Activated T-helper 17 cell treated with anti-CD3 and anti-CD28 coated beads, Interleukin-2, amount 50 U/mL, for 72 hours (primary cell): ENCODE results near the gene DENR. TPM values are rescaled to one million over a fixed set of nuclear protein-coding genes. Genes with fewer than 3 reads are reported as not detected.
"Not testable (repeated sequence)": the region's sequence is repeated elsewhere in the genome, so short reads cannot be mapped to it uniquely, and the experiment has no call there.

Source experiments
- ATAC-seq: fragments of 150-1000 bp; cut with Tn5 transposase; replicated peaks from 2 replicates; pipeline ENCODE4 v1.10.0; 2021; ENCODE audit warnings: mild to moderate bottlenecking, moderate library complexity
- H3K27ac Mint-ChIP-seq: one replicate; pipeline ENCODE4 v1.8.0; 2022; ENCODE audit warnings: mixed read lengths
- H3K27me3 Mint-ChIP-seq: one replicate; pipeline ENCODE4 v1.8.0; 2022; ENCODE audit warnings: mixed read lengths
- H3K36me3 Mint-ChIP-seq: one replicate; pipeline ENCODE4 v1.8.0; 2022; ENCODE audit warnings: low read depth, mild to moderate bottlenecking, mixed read lengths
- H3K4me1 Mint-ChIP-seq: one replicate; pipeline ENCODE4 v1.8.0; 2022; ENCODE audit warnings: mixed read lengths
- H3K4me3 Mint-ChIP-seq: one replicate; pipeline ENCODE4 v1.8.0; 2022; ENCODE audit warnings: mild to moderate bottlenecking, mixed read lengths
- H3K9me3 Mint-ChIP-seq: one replicate; pipeline ENCODE4 v1.8.0; 2022; ENCODE audit warnings: mixed read lengths
- total RNA-seq, 2 donors: library from RNA; stranded (reverse); gene quantifications; one replicate each; pipeline ENCODE4 v1.2.3, GENCODE V29; 2022

DENR gene
- 10 to 100 TPM; 65.3 to 78.9 TPM for total RNA-seq

DNA sequence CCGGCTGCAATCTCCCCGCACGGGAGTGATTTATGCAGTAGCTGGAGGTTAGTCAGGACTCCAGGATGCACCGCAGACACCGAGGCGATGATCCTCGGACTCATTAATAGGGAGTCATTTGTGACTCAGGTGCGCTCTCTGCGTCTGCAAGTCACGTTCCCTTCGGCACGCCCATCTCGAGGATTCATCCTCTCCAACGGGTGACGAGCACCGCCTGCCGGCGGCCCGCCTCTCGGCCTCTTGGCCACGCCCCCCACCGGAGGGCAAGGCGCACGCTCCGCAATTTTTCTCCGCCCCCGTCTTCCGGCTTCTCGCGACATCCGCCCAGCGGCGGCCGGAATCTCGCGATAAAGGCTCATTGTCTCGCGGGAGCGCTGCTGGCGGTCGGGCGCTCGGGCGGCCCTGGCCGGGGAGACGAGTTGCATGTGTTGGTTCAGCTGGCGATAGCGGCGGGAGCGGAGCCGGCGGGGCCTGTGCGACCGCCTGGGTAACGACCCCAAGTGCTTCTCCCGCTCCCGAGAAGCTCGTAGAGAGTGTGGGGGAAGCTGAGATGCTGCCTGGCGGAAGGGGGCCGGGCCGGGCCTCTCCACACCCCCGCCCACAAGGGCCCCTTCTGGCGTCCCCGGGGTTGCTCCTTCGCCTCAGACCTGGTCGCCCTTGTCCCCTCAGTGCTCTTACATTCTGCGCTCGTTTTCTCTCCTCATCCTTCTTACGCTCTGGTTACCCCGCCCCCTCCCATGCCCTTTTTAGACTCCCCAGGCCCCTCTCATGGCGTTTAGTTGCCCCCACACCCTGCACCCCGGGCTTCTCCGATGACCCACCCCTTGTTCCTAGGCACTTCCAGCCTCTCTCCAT is at the start of gene DENR:
TSS of gene DENR (plus strand) at position 361 of the 855 bp plus-strand sequence. CDS start 878 bp downstream, outside the sequence.
- peak; percentile 97 for ATAC-seq
- Mint-ChIP-seq H3K27me3 (no peaks in the 10 kb centered on the region), H3K36me3 (peaks cover 55% of the 10 kb centered on the region), H3K9me3 (no peaks in the 10 kb centered on the region), H3K27ac (peak within 1 kb of the TSS; percentile 98), H3K4me3 (peak within 1 kb of the TSS; percentile 92), H3K4me1 (peaks cover 33% of the 10 kb centered on the region)

GRCh38 chr12:122702890-122703611 is 49.6 kb upstream of the DENR start, which contains the start of gene HCAR2:
TSS of gene HCAR2 (minus strand) at chr12:122703357. CDS start at chr12:122703283, 74 bp downstream.
- H3K27ac Mint-ChIP-seq, H3K4me1 Mint-ChIP-seq, H3K4me3 Mint-ChIP-seq, ATAC-seq, H3K36me3 Mint-ChIP-seq, H3K9me3 Mint-ChIP-seq, H3K27me3 Mint-ChIP-seq: not testable (repeated sequence)

GRCh38 chr12:122703841-122704240 is 48.8 kb upstream of the DENR start:
- not testable (repeated sequence) for H3K27me3 Mint-ChIP-seq, H3K4me1 Mint-ChIP-seq, ATAC-seq, H3K36me3 Mint-ChIP-seq, H3K27ac Mint-ChIP-seq, H3K9me3 Mint-ChIP-seq, H3K4me3 Mint-ChIP-seq

GRCh38 chr12:122709287-122709686 is 43.3 kb upstream of the DENR start:
- ATAC-seq, H3K27ac Mint-ChIP-seq, H3K27me3 Mint-ChIP-seq, H3K4me3 Mint-ChIP-seq, H3K9me3 Mint-ChIP-seq, H3K36me3 Mint-ChIP-seq, H3K4me1 Mint-ChIP-seq: not testable (repeated sequence)

GRCh38 chr12:122710341-122710740 is 42.3 kb upstream of the DENR start:
- H3K9me3 Mint-ChIP-seq, H3K4me1 Mint-ChIP-seq, H3K27me3 Mint-ChIP-seq, H3K4me3 Mint-ChIP-seq, ATAC-seq, H3K27ac Mint-ChIP-seq, H3K36me3 Mint-ChIP-seq: not testable (repeated sequence)

- not testable (repeated sequence) for H3K9me3 Mint-ChIP-seq, H3K27ac Mint-ChIP-seq, H3K36me3 Mint-ChIP-seq, ATAC-seq, H3K4me3 Mint-ChIP-seq, H3K27me3 Mint-ChIP-seq, H3K4me1 Mint-ChIP-seq
These were observed 41.4 kb upstream of the DENR start for GRCh38 chr12:122711266-122711665.

DNA sequence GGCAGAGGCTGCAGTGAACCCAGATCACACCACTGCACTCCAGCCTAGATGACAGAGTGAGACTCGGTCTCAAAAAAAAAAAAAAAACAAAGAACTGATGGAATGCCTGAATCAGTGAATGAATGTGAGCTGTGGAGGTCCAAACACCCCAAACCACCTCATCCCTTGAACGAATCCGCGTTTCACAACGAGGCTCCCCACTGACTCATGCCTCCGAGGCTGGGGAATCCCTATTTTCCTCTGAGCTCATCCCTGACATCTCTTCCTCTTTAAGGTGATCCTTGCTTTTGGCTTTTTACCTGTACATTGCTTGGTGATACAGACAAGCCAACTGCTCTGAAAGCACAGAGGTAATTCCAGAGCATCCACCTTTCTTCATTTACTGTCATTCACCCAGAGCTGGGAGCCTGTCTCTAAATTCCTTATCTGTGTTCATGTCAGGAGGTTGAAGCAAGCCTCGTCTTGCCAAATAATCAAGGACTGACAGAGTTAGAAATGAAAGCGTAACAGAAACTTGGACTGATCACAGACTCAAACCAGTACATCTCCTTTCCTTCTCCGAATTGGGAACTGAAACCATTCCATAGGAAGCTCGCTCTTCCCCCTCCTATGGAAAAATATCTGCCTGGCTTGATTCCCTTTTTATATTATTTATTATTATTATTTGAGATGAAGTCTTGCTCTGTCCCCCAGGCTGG is 39.0 kb upstream of the DENR start:
- not testable (repeated sequence) for ATAC-seq, H3K27ac Mint-ChIP-seq

DNA sequence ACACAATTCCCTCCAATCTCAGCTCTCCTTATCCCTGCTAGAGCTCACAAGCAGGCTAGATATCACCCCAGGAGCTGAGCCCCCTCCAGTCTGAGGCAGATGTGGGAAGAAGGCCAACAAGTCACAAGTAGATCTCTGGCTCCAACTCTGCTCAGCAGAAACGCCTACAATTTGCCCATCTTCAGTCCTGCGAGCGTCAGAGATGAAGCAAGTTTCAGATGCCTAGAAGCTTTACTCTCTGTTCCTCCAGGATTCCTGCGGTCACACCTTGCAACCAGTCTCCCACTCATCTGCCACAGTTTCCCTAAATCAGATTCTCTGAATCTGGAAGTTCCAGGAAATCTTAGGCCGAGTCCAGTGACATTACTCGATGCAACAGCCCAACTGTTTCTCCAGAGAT is 37.4 kb upstream of the DENR start:
- not testable (repeated sequence) for H3K4me3 Mint-ChIP-seq, ATAC-seq, H3K4me1 Mint-ChIP-seq, H3K36me3 Mint-ChIP-seq, H3K27me3 Mint-ChIP-seq, H3K27ac Mint-ChIP-seq, H3K9me3 Mint-ChIP-seq

More for the DNA sequence above, 39.0 kb upstream of the DENR start:
- not testable (repeated sequence) for H3K36me3 Mint-ChIP-seq, H3K9me3 Mint-ChIP-seq, H3K4me1 Mint-ChIP-seq, H3K4me3 Mint-ChIP-seq, H3K27me3 Mint-ChIP-seq

DNA sequence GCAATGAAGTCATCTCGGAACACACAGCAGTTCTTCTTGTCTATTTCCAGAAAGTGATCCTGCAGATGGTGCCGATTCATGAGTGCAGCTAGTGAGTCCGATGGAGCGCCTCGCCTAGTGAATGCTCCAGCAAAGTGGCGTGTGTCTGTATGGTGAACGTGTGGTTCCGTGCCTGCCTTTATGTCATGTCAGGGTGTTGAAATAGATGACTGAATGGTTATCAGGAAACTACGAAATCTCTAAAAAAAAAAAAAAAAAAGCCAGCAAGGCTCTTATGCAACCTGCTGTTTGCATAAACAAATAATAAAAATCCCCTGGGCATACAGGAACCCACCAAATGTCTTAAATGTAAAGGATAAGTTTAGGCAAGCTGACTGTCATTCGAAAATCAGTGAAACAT is 36.0 kb upstream of the DENR start, which contains the start of gene HCAR3:
TSS of gene HCAR3 (minus strand) at position 154 of the 400 bp plus-strand sequence. CDS start at position 80, 74 bp downstream.
- H3K27me3 Mint-ChIP-seq, H3K4me3 Mint-ChIP-seq, ATAC-seq, H3K27ac Mint-ChIP-seq, H3K36me3 Mint-ChIP-seq, H3K9me3 Mint-ChIP-seq: not testable (repeated sequence)
- peaks cover 12% of the 10 kb centered on the region for H3K4me1 Mint-ChIP-seq

GRCh38 chr12:122721057-122721545 is 31.5 kb upstream of the DENR start:
- Mint-ChIP-seq H3K9me3 (no peaks in the 10 kb centered on the region), H3K27me3 (peaks cover 3% of the 10 kb centered on the region), H3K36me3 (peaks cover 5% of the 10 kb centered on the region), H3K4me1 (peaks cover 26% of the 10 kb centered on the region), H3K27ac (peak overlapping the region; percentile 85), H3K4me3 (peak overlapping the region; percentile 60)
- peak; percentile 68 for ATAC-seq

DNA sequence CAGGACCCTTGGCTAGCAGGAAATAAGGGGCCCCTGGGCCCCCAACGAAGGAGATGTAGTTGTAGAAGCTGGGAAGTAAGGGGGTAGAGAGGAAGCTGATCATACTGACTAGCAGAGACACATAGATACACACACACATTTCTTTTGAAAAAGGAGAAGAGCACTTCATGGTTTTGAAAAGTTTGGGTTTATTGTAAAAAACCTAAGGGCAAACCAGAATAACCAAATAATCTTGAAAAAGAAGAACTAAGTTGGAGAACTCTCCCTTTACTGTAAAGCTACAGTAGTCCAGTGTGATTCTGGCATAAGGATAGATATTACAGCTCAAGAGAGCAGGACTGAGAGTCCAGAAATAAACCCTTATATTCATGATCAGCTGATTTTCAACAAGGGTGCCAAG is 30.2 kb upstream of the DENR start:
- peaks cover 5% of the 10 kb centered on the region for H3K36me3 Mint-ChIP-seq
- peaks cover 30% of the 10 kb centered on the region for H3K4me1 Mint-ChIP-seq
- H3K27me3 Mint-ChIP-seq, result peaks cover 3% of the 10 kb centered on the region
- no peaks in the 10 kb centered on the region for H3K9me3 Mint-ChIP-seq
- peak overlapping the region; percentile 12 for H3K4me3 Mint-ChIP-seq
- H3K27ac Mint-ChIP-seq, result peak overlapping the region; percentile 85
- ATAC-seq, result no peak

DNA sequence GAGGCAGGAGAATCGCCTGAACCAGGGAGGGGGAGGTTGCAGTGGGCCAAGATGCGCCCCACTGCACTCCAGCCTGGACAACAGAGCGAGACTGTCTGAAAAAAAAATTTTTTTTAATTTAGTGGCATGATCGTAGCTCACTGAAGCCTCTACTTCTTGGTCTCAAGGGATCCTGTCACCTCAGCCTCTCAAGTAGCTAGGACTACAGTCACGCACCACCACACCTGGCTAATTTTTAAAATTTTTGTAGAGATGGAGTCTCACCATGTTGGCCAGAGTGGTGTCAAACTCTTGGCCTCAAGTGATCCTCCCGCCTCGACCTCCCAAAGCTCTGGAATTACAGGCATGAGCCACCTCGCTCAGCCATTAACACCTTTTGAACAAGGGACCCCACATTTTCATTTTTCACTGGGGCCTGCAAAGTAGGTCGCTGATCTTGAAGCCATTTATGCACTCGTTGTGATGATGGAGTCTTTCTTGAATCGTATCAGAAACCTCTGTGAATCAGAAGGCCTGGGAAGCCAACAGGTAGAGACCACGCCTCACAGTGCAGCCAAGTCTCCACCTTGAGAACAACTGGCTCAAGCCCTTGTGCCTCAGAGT is 27.9 kb upstream of the DENR start:
- no peaks in the 10 kb centered on the region for H3K9me3 Mint-ChIP-seq
- H3K4me3 Mint-ChIP-seq, result peak overlapping the region; percentile 72
- peaks cover 32% of the 10 kb centered on the region for H3K4me1 Mint-ChIP-seq
- peaks cover 5% of the 10 kb centered on the region for H3K36me3 Mint-ChIP-seq
- H3K27me3 Mint-ChIP-seq, result peaks cover 8% of the 10 kb centered on the region
- no peak overlapping the region for H3K27ac Mint-ChIP-seq
- ATAC-seq, result no peak

GRCh38 chr12:122725452-122726079 is 27.1 kb upstream of the DENR start:
- H3K36me3 Mint-ChIP-seq, result peaks cover 5% of the 10 kb centered on the region
- H3K4me3 Mint-ChIP-seq, result peak overlapping the region; percentile 72
- peaks cover 4% of the 10 kb centered on the region for H3K27me3 Mint-ChIP-seq
- peak overlapping the region; percentile 69 for H3K27ac Mint-ChIP-seq
- peaks cover 33% of the 10 kb centered on the region for H3K4me1 Mint-ChIP-seq
- no peaks in the 10 kb centered on the region for H3K9me3 Mint-ChIP-seq
- no peak for ATAC-seq
